Stimulated activated CD8-positive, alpha-beta memory T cell treated with anti-CD3 and anti-CD28 coated beads, Interleukin-4, amount 100 ng/mL, for 1 hour (primary cell): Measurements from ENCODE around the gene SLC37A1.

Experiments
- DNase-seq, 2 donors: peaks; one replicate each; pipeline ENCODE4 v3.0.0-alpha.2; 2020; ENCODE audit warnings: low read depth in 2 of 2, low spot score in 1 of 2

Gene SLC37A1

DNA sequence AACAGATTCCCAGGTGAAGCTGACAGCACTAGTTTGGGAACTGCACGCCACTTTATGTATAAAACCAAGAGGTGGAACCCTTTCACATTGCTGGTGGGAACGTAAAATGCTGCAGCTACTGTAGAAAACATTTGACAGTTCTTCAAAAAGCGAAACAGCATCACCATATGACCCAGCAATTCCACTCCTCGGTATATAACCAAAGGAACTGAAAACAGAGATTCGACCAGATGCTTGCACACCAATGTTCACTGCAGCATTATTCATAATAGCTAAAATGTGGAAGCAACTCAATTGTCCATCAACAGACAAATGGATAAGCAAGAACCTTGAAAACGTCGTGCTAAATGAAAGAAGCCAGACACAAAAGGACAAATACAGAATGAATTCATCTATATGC is 35.1 kb upstream of the SLC37A1 start:
- no peak for DNase-seq

DNA sequence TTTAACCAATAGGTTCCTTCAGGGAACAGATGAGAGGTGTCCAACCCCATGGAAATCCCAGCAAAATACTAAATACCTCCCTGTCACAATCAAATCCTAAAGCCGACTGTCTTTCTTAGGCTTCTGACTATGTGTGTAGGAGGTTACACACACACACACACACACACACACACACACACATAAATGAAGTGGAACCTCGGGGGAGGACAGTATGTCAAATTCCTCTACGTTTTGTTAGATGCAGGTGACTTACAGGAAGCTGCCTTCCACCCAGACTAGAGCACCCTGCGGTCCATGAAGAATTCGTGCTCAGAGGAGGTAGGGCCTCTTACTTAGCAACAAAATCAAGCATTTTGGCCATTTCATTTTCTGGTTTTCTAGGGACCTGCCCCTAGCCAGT is 34.1 kb upstream of the SLC37A1 start:
- DNase-seq: no peak

DNA sequence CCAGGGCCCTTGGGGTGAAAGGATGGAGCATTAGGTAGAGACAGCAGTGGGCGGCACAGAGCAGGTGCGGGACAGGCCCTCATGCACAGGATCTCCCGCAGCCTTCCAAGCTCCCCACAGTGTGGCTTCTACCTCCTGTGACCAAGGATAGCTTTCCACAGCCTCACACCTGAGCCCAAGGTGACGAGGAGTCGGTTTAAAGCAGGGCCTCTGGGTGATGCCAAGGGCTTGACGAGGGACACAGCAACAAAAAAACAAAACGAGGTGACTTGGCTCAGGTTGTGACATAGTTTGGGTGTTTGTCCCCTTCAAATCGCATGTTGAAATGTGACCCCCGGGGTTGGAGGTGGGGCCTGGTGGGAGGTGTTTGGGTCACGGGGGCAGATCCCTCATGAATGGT is 32.9 kb upstream of the SLC37A1 start:
- no peak for DNase-seq

DNA sequence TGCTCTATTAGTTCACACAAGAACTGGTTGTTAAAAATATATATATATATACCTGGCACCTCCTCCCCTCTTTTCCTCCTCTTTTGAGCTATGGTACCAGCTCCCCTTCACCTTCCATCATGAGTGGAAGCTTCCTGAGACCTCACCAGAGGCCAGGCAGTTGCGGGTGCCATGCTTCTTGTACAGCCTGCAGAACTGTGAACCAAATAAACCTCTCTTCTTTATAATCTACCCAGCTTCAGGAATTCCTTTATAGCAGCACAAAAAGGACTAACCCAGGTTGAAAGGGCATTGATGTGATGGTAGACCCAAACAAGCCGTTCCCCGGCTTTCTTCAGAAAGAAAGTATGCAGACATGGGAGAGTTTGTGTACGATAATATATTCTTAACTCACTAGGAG is 32.5 kb upstream of the SLC37A1 start:
- DNase-seq: no peak

DNA sequence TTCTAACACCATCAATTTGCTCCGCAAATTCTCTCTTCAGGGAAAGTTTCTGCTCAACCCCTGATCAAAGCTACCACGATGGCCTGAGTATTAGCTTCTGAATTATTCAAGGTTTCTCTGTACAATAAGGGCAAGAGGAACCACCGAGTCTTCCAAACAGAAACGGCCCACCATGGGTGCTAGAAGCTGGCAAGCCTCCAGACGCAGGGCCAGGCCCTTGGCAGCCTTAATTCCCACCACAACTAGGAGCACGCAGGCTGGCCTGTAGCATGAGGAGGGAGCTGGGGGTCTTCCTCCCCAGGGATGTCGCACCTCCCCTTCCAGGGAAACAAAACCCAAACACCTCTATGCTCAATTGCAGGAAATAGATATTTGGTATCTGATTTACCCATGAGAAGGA is 28.7 kb upstream of the SLC37A1 start:
- DNase-seq: no peak

DNA sequence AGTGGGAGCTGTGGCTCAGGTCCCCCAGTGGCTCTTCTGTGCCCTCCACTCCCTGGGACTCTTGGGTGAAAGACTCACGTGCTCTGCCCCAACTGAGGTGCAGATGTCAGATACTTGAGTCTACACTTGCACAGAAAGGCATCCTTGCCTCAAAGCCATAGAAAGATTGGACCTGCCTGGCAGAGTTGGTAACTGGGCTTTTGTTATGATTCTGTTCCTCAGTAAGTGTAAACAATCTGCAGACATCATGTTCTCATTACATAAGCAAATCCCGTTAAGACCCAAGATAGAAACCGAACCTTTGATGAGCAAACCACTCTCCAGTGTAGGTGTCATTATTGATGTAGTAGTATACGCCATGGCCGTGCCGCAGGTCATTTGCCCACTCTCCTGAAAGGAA is 27.6 kb upstream of the SLC37A1 start:
- DNase-seq: no peak

DNA sequence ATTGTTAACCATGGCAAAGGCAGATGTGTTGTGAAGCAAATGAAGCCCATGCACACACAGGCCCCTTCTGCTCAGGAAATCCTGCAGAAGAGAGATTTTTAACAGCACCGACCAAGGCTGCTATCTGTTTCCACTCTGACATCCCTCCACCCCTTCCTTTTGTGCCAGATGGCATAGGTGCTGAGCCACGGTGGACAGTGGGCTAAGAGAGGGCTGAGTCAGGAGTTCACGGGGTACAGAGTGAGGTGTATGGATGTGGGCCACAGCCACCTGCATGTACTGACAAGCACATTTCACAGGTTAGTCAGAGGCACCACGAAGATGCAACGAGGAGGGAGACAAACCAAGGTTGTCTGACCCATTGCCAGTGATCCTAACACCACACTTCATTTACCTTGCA is 27.1 kb upstream of the SLC37A1 start:
- no peak for DNase-seq

DNA sequence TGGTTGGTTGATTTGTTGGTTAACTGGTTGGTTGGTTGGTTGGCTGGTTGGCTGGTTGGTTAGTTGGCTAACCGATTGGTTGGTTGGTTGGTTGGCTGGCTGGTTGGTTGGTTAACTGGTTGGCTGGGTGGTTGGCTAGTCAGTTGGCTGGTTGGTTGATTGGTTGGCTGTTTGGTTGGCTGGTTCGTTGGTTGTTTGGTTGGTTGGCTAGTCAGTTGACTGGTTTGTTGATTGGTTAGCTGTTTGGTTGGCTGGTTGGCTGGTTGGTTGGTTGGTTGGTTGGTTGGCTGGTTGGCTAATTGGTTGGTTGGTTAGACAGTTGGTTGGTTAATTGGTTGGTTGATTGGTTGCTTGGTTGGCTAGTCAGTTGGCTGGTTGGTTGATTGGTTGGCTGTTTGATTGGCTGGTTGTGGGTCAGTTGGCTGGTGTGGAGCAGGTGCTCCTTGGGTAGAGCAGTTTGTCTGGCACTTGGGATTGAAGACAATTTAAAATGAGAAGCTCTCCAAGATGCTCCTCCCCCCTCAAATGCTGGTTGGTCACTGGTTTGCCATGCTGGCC is 24.6 kb upstream of the SLC37A1 start:
- no peak for DNase-seq

DNA sequence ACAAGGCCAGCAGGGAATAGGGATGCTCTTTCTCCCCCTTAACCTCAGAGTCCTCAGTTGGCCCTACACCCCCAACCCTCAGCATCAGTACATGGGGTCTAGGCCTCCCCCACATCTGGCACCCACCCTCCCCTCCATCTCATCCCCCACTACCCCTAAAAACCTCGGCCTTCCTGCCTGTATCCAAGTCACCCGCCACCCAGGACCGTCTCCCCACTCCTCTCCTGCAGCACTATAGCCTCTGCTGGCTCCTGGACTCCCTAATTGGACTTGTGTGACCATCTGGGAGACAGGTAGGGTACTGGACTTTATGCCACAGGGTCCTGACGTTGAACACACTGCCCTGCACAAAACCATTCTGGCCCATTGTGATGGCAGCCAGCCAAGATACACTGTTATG is 23.7 kb upstream of the SLC37A1 start:
- no peak for DNase-seq

DNA sequence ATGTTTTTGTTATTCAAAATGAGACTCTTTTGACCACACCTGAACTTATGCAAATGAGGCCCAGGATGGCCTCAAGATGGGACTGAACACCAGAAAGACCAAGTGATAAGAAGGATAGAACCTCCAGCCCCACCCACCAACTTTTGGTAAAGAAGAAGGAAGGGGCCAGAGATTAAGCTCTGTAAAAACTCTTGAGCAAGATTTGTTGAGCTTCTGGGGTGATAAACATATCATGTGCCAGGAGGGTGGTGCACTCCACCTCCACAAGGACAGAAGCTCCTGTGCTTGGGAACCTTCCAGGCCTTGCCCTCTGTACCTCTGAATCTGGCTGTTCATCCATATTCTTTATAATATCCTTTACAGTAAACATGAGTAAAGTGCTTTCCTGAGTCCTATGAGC is 22.9 kb upstream of the SLC37A1 start:
- no peak for DNase-seq

DNA sequence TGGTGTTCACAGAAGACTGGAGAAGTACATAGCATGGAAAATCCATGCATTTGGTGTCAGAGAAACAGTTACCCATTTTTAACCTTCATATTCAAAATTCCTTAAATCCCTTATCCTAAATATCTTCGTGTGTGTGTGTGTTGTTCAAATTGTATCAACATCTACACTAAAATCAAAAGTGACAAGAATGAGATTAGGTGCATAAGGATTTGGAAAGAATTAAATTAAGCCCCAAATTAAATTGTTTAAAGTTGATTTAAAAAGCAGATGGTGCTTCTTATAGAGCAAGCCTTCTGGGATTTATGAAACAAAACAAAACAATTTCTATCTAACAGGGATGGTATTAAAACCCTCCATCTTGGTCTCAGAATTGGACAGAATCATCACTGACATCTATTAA is 22.3 kb upstream of the SLC37A1 start:
- no peak for DNase-seq

DNA sequence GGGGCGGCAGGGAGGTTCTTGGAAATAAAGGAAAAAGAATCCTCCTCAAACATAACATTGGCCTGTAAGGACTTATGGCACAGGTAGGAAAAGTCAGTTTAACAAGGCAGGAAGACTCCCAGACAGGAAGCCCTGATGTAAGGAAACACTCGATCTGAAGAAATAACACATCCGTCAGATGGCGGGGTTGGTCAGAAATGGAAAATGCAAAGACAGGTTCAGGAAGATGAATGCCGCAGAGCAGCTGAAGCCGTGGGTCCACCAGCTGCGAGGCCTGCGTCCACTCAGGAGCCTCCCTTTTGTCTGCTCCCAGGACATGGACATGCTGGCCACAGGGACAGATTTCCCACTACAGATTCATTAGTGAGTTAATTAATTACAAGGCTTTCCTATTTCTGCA is 21.5 kb upstream of the SLC37A1 start:
- DNase-seq: no peak

DNA sequence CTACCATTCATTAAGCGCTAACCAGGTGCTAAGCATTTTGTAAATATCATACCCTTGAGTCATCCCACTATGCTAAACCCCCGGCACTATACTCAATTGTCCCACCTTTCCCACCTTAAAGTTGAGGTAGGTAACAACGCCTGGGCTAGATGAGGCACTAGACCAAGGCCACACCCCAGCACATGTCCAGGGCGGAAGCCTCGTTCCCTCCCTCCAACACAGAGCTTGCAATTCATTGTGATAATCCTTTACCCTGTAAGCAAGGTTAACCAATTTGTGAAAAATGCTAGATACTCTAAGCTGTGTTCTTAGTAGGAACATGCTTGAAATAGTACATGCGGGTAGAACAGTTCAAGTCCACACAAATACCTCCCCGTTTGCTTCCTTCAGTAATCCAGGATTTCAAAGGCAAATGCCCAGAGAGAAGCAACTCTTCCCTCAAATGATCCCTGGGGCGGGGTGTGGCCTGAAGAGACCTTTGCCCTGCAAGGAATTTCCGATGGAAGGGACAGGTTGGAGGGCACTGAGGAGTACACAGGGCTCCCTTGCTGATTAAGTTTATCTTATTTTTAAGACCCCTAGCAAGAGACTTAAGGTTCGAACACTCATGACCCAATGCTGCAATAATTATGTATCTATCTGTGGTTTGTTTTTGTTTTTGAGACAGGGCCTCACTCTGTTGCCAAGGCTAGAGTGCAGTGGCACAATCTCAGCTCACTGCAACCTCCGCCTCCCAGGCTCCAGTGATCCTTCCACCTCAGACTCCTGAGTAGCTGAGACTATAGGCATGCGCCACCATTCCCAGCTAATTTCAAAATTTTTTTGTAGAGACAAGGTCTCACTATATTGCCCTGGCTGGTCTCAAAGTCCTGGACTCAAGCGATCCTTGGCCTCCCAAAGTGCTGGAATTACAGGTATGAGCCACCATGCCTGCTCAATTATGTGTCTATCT is 20.3 kb upstream of the SLC37A1 start:
- DNase-seq: no peak

DNA sequence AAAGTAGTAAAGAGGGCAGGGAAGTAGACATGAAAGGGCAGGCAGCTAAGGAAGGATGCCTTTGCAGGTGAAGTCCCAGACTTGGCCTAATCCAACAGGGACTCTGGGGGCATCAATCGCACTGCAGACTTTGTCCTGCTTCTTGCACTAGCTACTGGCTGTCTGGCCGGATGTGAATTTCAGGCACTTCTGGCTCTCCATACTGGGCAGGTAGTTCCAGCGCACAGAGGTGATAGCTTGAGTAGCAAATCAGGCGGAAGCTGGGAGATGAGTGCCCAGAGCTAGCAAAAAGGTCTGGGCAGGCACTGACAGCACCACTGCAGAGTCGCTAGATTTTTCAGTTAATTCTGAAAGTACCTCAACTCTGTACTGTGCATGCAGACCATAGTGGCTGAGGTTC is 18.6 kb upstream of the SLC37A1 start:
- DNase-seq: no peak

DNA sequence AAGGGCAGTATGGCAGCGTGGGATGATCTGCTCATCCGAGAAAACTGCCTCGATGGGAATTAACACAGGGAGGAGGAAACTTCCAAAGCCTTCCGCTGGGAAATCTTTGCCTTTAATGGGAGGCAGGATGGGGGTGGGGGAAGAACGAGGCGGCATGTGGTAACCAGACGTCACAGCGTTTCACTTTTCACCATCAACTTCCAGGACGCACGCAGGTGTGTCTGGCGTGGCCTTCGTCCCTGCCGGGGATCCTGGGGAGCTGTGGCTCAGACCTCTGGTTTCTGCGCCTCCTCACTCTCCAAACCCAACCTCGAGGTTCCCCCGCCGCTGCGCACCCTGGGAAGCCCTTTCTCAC is 17.9 kb upstream of the SLC37A1 start:
- DNase-seq: no peak

DNA sequence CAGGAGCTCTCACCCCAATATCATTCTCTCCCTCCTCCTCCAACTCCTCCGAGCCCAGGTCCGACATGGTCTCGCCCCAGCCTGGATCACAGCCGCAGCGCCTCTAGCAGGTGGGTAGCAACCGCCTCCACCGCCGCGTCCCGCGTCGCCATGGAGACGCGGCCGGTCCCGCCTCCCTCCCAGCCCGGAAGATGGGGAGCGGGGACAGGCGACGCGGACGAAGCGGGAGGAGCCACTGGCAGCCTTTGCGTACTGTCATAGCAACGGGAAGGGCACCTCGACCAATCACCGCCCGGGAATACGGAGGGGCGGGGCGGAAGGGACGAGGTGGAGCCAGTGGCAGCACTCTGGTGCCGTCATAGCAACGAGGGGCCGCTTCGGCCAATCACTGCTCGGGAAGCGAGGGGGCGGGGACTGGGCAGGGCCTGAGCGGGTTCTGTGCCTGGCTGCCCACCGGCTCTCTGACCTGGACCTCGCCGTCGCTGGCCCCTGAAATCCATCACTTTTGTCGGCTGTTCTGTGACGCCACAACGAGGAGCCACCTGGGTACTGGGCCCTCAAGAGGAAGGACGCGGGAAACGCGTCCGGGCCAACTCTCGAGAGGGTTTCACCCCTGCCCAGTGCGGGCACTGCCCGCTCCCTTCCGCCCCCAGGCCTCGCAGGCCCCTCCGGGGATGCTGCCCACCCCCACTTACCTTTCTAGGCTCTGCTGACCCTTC is 17.4 kb upstream of the SLC37A1 start, which contains the start of gene RSPH1:
RSPH1 (minus strand) TSS at position 105 of the 719 bp plus-strand sequence; CDS start at position 67, 38 bp downstream.
- DNase-seq: peak; percentile 98

DNA sequence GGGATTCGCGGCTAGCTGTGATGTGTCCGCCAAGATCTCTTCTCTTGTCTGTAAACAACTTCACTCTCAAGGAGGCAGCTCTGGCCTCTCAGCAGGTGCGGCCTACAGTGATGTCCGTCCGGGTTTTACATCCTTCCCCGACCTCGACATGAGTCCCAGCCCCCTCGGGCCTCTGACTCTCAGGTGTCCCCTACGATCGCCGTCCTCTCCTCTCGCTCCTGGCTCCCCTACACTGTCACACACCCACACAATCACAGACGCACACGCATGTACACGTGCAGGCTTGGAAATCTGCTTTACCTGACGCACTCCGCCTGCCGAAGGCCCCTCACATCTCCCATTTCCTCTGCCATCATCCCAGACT is 16.8 kb upstream of the SLC37A1 start:
- DNase-seq: no peak

DNA sequence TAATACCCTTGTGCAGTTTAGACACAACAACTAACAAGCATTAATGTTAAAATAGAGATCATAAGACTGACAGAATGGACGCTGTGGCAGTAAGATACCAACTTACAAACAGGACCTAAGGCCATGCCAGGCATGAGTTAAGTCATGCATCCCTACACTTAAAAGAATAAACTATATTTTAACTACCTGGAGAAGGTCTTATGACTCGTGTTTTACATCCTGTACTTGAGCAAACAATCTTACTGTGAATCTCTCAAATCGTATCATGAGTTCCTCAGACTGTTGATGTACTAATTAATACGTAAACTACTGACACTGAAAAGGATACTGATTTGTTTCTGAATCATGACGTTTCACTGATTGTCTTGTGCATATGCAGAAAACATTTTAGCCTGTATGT is 15.6 kb upstream of the SLC37A1 start:
- DNase-seq: no peak

DNA sequence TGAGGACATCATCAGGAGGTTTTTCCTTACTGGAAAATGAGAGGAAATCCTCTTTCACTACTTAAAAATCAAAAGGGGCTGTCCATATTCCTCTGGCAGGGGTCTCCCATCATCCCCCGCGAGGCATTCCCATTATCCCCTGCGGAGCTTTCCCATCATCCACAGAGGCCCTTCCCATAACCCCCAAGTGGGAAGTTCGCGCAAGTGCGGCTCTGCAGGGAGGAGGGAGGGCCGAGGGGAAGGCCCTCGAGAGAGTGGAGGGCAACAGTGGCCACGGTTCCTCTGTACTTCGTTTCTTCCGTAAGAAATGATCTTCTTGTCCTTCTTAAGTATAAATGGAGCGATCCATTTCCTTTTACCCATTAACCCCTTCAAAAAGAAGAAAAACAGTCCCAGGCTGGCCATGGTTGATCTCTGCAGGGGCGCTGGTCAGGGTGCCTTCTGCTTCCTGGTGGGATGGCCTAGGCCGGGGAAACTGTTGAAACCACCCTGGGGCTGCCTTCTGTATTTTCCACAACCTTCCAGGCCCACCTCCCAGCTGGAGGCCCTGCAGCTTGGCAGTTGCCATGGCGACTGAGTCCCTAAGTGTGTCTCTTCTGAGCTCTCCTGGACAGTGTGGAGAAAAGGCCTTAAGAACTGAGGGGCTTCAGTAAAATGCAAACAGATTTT is 14.1 kb upstream of the SLC37A1 start:
- no peak for DNase-seq

DNA sequence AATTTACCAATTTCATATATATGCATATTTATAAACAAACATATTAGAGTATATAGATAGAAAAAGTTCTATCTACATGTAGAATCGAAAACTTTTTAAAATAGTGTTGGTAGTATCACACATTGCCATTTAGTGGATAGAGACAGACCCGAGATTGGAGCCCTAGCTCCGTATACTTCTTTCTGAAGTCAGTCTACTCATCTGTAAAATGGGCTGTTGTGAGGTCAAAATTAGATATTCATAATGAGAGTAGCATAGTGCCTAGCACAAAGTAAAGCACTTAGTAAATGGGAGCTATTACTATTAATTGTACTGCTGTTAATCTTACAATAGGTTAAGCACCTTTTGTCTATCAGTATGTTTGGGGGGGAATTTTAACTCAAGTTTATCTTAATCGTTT is 13.4 kb upstream of the SLC37A1 start:
- DNase-seq: no peak

DNA sequence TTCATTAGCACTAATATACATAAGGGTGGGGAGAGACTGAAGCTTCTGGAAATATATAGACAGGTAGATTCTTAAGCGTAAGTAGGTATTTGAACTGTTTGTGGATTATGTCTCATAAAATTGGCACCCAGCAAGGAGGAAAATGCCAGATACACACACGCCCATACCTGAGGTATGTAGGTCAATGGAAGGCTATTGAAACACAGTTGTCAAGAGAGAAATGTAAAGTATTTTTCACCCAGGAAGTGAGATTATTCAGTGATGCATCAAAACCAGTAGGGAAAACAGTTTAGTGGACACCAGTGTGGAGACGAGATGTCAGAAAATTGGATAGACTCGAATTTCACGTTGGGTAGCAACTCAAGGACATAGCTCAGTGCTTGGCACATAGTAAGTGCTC is 12.9 kb upstream of the SLC37A1 start:
- no peak for DNase-seq

DNA sequence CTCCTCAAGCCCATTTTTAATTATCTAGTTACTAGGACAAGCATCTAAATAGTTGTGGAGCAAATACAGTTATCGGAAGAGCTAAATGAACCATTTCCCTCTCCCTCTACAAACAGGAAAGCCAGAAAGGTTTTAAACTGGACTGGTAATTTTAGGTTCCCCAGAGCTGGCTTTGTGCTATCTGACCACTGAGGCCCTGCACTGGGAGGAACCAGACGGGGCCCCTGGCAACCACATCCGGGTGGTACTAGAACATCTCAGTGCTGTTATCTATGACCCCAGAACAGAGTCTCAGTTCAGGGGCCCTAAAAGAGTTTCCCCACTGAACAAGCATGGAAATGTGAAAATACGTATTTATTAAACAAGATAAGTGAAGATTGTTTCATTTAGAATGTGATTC is 9.9 kb upstream of the SLC37A1 start:
- no peak for DNase-seq
